AG09309 (cell line): ENCODE data around the gene MGAT4A.

Source experiments
- DNase-seq: peaks from one replicate; pipeline ENCODE4 v3.0.0-alpha.2; 2010; ENCODE audit warnings: low read depth
- H3K4me3 ChIP-seq: 2 replicates; pipeline ENCODE4 v1.5.1; 2011; ENCODE audit warnings: mild to moderate bottlenecking, low read depth, low read length, moderate library complexity; ENCODE audit not compliant: control insufficient read depth
- CTCF ChIP-seq: IDR thresholded peaks from 2 replicates; pipeline ENCODE4 v1.5.1; 2011; ENCODE audit warnings: mild to moderate bottlenecking, low read depth, low read length, inconsistent platforms; ENCODE audit not compliant: insufficient read depth, control insufficient read depth; ENCODE audit errors: missing control alignments

Gene MGAT4A

DNA sequence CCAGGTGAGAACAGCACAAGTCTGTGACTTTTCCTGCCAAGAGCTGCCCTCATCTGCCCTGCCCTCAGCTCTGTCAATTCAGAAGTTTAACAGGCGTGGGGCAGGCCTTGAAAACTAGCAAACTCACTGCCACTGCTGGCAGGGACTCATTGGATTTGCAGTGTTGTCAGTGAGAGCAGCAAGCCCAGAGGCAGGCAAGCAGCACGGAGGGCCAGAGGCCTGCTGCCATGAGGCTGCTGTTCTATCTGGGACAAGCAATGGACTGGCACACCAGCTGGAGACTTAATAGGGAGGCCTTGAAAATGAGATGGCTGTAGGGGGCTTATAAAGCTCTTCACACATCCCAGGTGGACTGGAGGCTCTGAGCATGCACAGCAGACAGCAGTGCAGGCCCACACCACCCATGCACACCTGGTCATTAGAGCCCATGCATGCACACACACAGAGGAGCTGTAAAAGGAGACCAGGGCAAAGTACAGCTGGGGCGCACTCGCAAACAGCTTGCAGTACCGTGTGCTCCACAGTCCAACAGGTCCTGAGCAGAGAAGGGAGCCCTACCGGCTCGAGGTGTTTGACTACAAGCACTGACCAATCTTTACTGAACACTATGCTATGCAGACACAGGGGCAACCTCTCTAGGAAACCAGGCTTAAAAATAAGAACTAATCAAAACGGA lies 28.7 kb downstream of the MGAT4A start:
- H3K4me3 ChIP-seq, result no peak overlapping the region
- no peak for TF ChIP-seq CTCF
- no peak for DNase-seq

DNA sequence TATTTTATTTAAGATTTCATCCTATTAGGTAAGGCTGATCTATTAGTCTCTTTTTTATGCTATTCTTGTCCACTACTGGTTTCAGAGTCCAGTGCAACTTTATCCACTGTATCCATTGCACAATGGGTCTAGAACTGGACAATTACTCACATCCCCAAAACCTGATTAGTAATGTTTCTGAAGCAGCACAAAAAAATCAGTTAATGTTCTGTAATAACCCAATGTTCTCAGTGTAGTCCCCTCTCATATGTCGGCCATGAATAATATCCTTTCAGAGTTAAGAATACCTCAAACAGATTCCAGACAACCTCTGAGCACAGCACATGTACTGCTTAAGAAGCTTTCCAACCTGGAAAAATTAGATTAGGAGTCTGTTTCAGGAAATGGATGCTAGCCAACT lies 29.7 kb downstream of the MGAT4A start:
- TF ChIP-seq CTCF, result no peak
- DNase-seq, result no peak
- H3K4me3 ChIP-seq, result no peak overlapping the region

DNA sequence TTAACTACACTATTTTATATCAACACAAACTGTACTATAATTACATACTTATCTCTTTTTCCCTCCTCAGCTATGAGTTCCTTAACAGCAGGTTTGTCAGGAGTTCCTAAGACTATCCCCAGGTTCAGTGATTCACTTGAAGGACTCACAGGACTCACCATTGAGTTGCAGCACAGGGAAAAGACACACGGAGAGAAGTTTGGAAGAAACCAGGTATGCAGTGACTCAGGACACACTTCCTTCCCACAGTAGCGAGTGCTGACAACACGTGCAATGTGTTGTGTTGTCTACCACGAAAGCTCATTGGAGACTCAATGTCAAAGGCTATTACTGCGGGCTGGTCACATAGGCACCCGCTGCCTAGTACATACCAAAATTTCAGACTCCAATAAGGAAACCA lies 32.0 kb downstream of the MGAT4A start:
- no peak for TF ChIP-seq CTCF
- DNase-seq, result no peak

GRCh38 chr2:98697651-98698337 lies 33.1 kb downstream of the MGAT4A start:
- TF ChIP-seq CTCF, result no peak
- H3K4me3 ChIP-seq, result no peak overlapping the region
- DNase-seq, result no peak

More for the DNA sequence above, 32.0 kb downstream of the MGAT4A start:
- H3K4me3 ChIP-seq, result no peak overlapping the region

- no peak for DNase-seq
- TF ChIP-seq CTCF, result no peak
- no peak overlapping the region for H3K4me3 ChIP-seq
These were observed 34.7 kb downstream of the MGAT4A start for GRCh38 chr2:98696200-98696599.

DNA sequence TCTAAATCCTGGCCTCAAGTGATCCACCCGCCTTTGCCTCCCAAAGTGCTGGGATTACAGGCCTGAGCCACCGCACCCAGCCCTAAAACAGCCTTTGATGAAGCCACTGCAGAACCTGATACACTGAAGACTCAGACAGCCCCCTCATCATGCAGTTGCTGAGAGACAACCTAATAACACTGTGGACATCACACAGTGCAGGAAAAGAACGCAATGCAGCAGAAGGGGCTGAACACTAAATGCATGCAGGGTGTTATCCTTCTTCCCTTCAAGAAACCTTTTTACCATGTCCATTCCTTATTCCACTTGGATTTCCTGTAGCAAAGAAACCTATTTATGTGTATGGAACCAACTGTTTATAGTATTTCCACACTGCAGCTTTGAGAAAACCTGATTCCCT lies 35.7 kb downstream of the MGAT4A start:
- DNase-seq, result no peak
- H3K4me3 ChIP-seq, result no peak overlapping the region
- TF ChIP-seq CTCF, result no peak
